CD14-positive monocyte (primary cell): ENCODE data around the gene RUFY1. TPM values are rescaled to one million over a fixed set of nuclear protein-coding genes. Genes with fewer than 3 reads are reported as not detected.

Source experiments
- DNase-seq, 3 donors: peaks; one replicate each; pipeline ENCODE4 v3.0.0-alpha.2; 2011 to 2022
- H2AFZ ChIP-seq: 2 replicates; pipeline ENCODE4 v1.6.0; 2012; ENCODE audit warnings: mild to moderate bottlenecking, low read depth, low read length, inconsistent platforms; ENCODE audit not compliant: insufficient read depth, poor library complexity, severe bottlenecking
- H3K27ac ChIP-seq, 2 donors: 1 replicate in 1 of 2; 2 replicates in 1 of 2; pipeline ENCODE4 v1.5.1; 2012 to 2013; ENCODE audit warnings: low read length in 2 of 2, control low read depth in 1 of 2, inconsistent platforms in 1 of 2, low read depth in 1 of 2, mild to moderate bottlenecking in 1 of 2
- H3K27me3 ChIP-seq, 2 donors: one replicate each; pipeline versions ENCODE4 v1.6.0 to v1.6.1; 2011 to 2013; ENCODE audit warnings: low read length in 2 of 2; ENCODE audit not compliant: control insufficient read depth in 2 of 2, insufficient read depth in 2 of 2
- H3K36me3 ChIP-seq, 2 donors: replicated peaks in 1 of 2; 1 replicate in 1 of 2; 2 replicates in 1 of 2; pipeline versions ENCODE4 v1.5.1 to v1.6.1; 2012 to 2013; ENCODE audit warnings: low read length in 2 of 2, control low read depth in 1 of 2, inconsistent platforms in 1 of 2, mild to moderate bottlenecking in 1 of 2; ENCODE audit not compliant: insufficient read depth in 2 of 2, control insufficient read depth in 1 of 2
- H3K4me1 ChIP-seq, 2 donors: 1 replicate in 1 of 2; 2 replicates in 1 of 2; pipeline versions ENCODE4 v1.5.1 to v1.6.1; 2012 to 2013; ENCODE audit warnings: low read length in 2 of 2, control low read depth in 1 of 2, inconsistent platforms in 1 of 2, mild to moderate bottlenecking in 1 of 2, moderate library complexity in 1 of 2; ENCODE audit not compliant: insufficient read depth in 2 of 2, control insufficient read depth in 1 of 2
- H3K4me2 ChIP-seq: replicated peaks from 2 replicates; pipeline ENCODE3; 2012; ENCODE audit warnings: low read length, moderate library complexity, mild to moderate bottlenecking; ENCODE audit not compliant: poor library complexity, severe bottlenecking; ENCODE audit errors: extremely low read depth
- H3K4me3 ChIP-seq, 3 experiments: fragments of 200-600 bp in 1 of 3; sonication (generic) in 1 of 3; replicated peaks in 1 of 3; 1 replicate in 2 of 3; 2 replicates in 1 of 3; pipeline ENCODE4 v1.5.1; 2011 to 2013; ENCODE audit warnings: low read length in 3 of 3, mild to moderate bottlenecking in 3 of 3, control low read depth in 2 of 3, low read depth in 2 of 3, inconsistent platforms in 1 of 3, moderate library complexity in 1 of 3
- H3K79me2 ChIP-seq: 2 replicates; pipeline ENCODE4 v1.6.0; 2012; ENCODE audit warnings: mild to moderate bottlenecking, control low read depth, inconsistent platforms, low read length, moderate library complexity; ENCODE audit not compliant: insufficient read depth
- H3K9ac ChIP-seq: 2 replicates; pipeline ENCODE4 v1.6.0; 2017; ENCODE audit warnings: low read length, mild to moderate bottlenecking; ENCODE audit not compliant: insufficient read depth, poor library complexity, severe bottlenecking
- H3K9me3 ChIP-seq, 2 donors: replicated peaks in 1 of 2; 1 replicate in 1 of 2; 2 replicates in 1 of 2; pipeline versions ENCODE4 v1.5.1 to v1.6.1; 2012 to 2013; ENCODE audit warnings: low read length in 2 of 2, control low read depth in 1 of 2; ENCODE audit not compliant: control insufficient read depth in 1 of 2, insufficient read depth in 1 of 2
- H4K20me1 ChIP-seq: 2 replicates; pipeline ENCODE4 v1.6.0; 2012; ENCODE audit warnings: mild to moderate bottlenecking, low read length, control low read depth, moderate library complexity; ENCODE audit not compliant: insufficient read depth
- H3K27ac Mint-ChIP-seq, 7 donors: one replicate each; pipeline ENCODE4 v1.8.0; 2020; ENCODE audit warnings: mild to moderate bottlenecking in 7 of 7, mixed read lengths in 7 of 7, moderate library complexity in 6 of 7, inconsistent platforms in 2 of 7
- H3K27me3 Mint-ChIP-seq, 3 donors: one replicate each; pipeline ENCODE4 v1.8.0; 2021 to 2022; ENCODE audit warnings: low read depth in 3 of 3, mild to moderate bottlenecking in 3 of 3, mixed read lengths in 3 of 3, moderate library complexity in 3 of 3, inconsistent platforms in 1 of 3
- H3K36me3 Mint-ChIP-seq, 2 donors: one replicate each; pipeline ENCODE4 v1.8.0; 2020; ENCODE audit warnings: mixed read lengths in 2 of 2, inconsistent platforms in 1 of 2, mild to moderate bottlenecking in 1 of 2
- H3K4me1 Mint-ChIP-seq: one replicate; pipeline ENCODE4 v1.8.0; 2020; ENCODE audit warnings: mild to moderate bottlenecking, mixed read lengths
- H3K4me3 Mint-ChIP-seq, 2 donors: one replicate each; pipeline ENCODE4 v1.8.0; 2020; ENCODE audit warnings: mild to moderate bottlenecking in 2 of 2, mixed read lengths in 2 of 2, moderate library complexity in 1 of 2
- H3K9me3 Mint-ChIP-seq, 7 donors: one replicate each; pipeline ENCODE4 v1.8.0; 2020 to 2022; ENCODE audit warnings: mixed read lengths in 7 of 7, mild to moderate bottlenecking in 6 of 7, moderate library complexity in 6 of 7, inconsistent platforms in 2 of 7
- CTCF ChIP-seq: fragments of 200-600 bp; IDR thresholded peaks from one replicate; pipeline ENCODE4 v1.8.0; 2022; ENCODE audit warnings: antibody characterized with exemption, mild to moderate bottlenecking
- WGBS: methylation state at CpG from one replicate; pipeline ENCODE4 v1.1.5; 2013; ENCODE audit warnings: missing lambda C conversion rate; ENCODE audit not compliant: insufficient coverage; 5-methylcytosine and 5-hydroxymethylcytosine counted together
- intact Hi-C, 2 donors: fragments of 100-400 bp; cut with micrococcal nuclease; formaldehyde crosslinking; loops; one replicate each; pipeline versions ENCODE4 v1.15.0 to v1.15.1; 2023
- polyA plus RNA-seq, 3 donors: library from polyadenylated mRNA; depleted of rRNA in 1 of 3; unstranded in 2 of 3; stranded (reverse) in 1 of 3; fragments of 300-500 nt in 2 of 3; fragments of >200 nt in 1 of 3; fragmentation: Illumina TruSeq in 2 of 3; gene quantifications; 1 replicate in 2 of 3; 2 replicates in 1 of 3; pipeline ENCODE4 v1.2.3, GENCODE V29; 2012 to 2021

The RUFY1 gene
- polyA plus RNA-seq, 3 donors = 26.9 to 29.3 (median 28.8) TPM

GRCh38 chr5:179505636-179506261 lies 44.6 kb upstream of the RUFY1 start:
- H3K4me3 ChIP-seq = no peak overlapping the region
- Mint-ChIP-seq H3K4me3 (no peak overlapping the region), H3K27ac (peak overlapping the region in 1 of 7 donors; percentile 60), H3K4me1 (peaks cover 25% of the 10 kb centered on the region), H3K36me3 (no peaks in the 10 kb centered on the region), H3K27me3 (peaks cover 0 to 2% (median 2%) of the 10 kb centered on the region in 3 donors), H3K9me3 (peaks cover 0 to 7% (median 6%) of the 10 kb centered on the region in 7 donors)
- intact Hi-C loops = no loop called here
- peaks cover 14 to 24% of the 10 kb centered on the region in 2 donors for H3K4me1 ChIP-seq
- H3K79me2 ChIP-seq = no peaks in the 10 kb centered on the region
- H3K36me3 ChIP-seq = no peaks in the 10 kb centered on the region
- no peak overlapping the region for H3K27ac ChIP-seq
- H4K20me1 ChIP-seq = no peaks in the 10 kb centered on the region
- no peak overlapping the region for H3K9ac ChIP-seq
- H2AFZ ChIP-seq = no peak overlapping the region
- no peak for DNase-seq
- H3K27me3 ChIP-seq = no peaks in the 10 kb centered on the region
- no peak overlapping the region for H3K4me2 ChIP-seq
- H3K9me3 ChIP-seq = peaks cover 0 to 4% of the 10 kb centered on the region in 2 donors
- no peak for TF ChIP-seq CTCF
- 97% methylated on average over 8 of the region's 12 CpGs for WGBS

GRCh38 chr5:179509239-179509638 lies 41.1 kb upstream of the RUFY1 start:
- no peak for DNase-seq
- Histone ChIP-seq H4K20me1 (no peaks in the 10 kb centered on the region), H3K9me3 (no peaks in the 10 kb centered on the region), H3K4me2 (peak overlapping the region; percentile 21), H3K27me3 (no peaks in the 10 kb centered on the region), H3K36me3 (no peaks in the 10 kb centered on the region), H3K4me1 (peaks cover 16 to 31% of the 10 kb centered on the region in 2 donors), H2AFZ (peak overlapping the region; percentile 41), H3K9ac (no peak overlapping the region), H3K27ac (peak overlapping the region in 1 of 2 donors; percentile 9), H3K79me2 (no peaks in the 10 kb centered on the region), H3K4me3 (no peak overlapping the region)
- Mint-ChIP-seq H3K4me3 (peak overlapping the region in 1 of 2 donors; percentile 75), H3K27me3 (peaks cover 0 to 2% (median 2%) of the 10 kb centered on the region in 3 donors), H3K9me3 (peaks cover 0 to 3% (median 0%) of the 10 kb centered on the region in 7 donors), H3K36me3 (no peaks in the 10 kb centered on the region), H3K27ac (peak overlapping the region in 1 of 7 donors; percentile 20), H3K4me1 (peaks cover 32% of the 10 kb centered on the region)
- WGBS = no CpG with 5 or more reads among the region's 4 CpGs
- no peak for TF ChIP-seq CTCF
- intact Hi-C loops = no loop called here
